Activated CD4-positive, alpha-beta T cell treated with anti-CD3 and anti-CD28 coated beads for 36 hours (primary cell): ENCODE measurements around the gene ONECUT1. TPM values are rescaled to one million over a fixed set of nuclear protein-coding genes. Genes with fewer than 3 reads are reported as not detected.
"Not testable (repeated sequence)": the region's sequence is repeated elsewhere in the genome, so short reads cannot be mapped to it uniquely, and the experiment has no call there.

Experiments used
- ATAC-seq: fragments of 200-7000 bp; cut with Tn5 transposase; one replicate; pipeline ENCODE4 v1.10.0; 2021; ENCODE audit warnings: mild to moderate bottlenecking, moderate library complexity
- CTCF ChIA-PET: fragments of 350-600 bp; sonication (Branson Sonifier 250); formaldehyde crosslinking; loops from one replicate; lab custom pipeline; 2021; ENCODE audit warnings: antibody characterized with exemption; lab: Charles Lee
- POLR2A ChIA-PET: fragments of 350-600 bp; sonication (Branson Sonifier 250); formaldehyde crosslinking; loops from one replicate; lab custom pipeline; 2021; ENCODE audit warnings: antibody characterized with exemption, inconsistent platforms; lab: Charles Lee
- DNase-seq: peaks from one replicate; pipeline ENCODE4 v3.0.0-alpha.2; 2020
- H3K27ac Mint-ChIP-seq: one replicate; pipeline ENCODE4 v1.8.0; 2021; ENCODE audit warnings: mixed read lengths
- H3K27me3 Mint-ChIP-seq: one replicate; pipeline ENCODE4 v1.8.0; 2021; ENCODE audit warnings: mixed read lengths
- H3K36me3 Mint-ChIP-seq: one replicate; pipeline ENCODE4 v1.8.0; 2021; ENCODE audit warnings: low read depth, mixed read lengths
- H3K4me1 Mint-ChIP-seq: one replicate; pipeline ENCODE4 v1.8.0; 2021; ENCODE audit warnings: mixed read lengths
- H3K4me3 Mint-ChIP-seq: one replicate; pipeline ENCODE4 v1.8.0; 2021; ENCODE audit warnings: mild to moderate bottlenecking, moderate library complexity, mixed read lengths
- H3K9me3 Mint-ChIP-seq: one replicate; pipeline ENCODE4 v1.8.0; 2021; ENCODE audit warnings: low read depth, mixed read lengths
- intact Hi-C, 2 experiments: fragments of 100-400 bp; cut with DNase I in 1 of 2; cut with micrococcal nuclease in 1 of 2; formaldehyde crosslinking; loops; one replicate each; pipeline versions ENCODE4 v1.14.2 to v1.15.1; 2022 to 2024; cut with DNase I, micrococcal nuclease
- total RNA-seq, 2 experiments: library from RNA; stranded (reverse); gene quantifications; one replicate each; pipeline ENCODE4 v1.2.3, GENCODE V29; 2021

The ONECUT1 gene
- total RNA-seq = not detected

DNA sequence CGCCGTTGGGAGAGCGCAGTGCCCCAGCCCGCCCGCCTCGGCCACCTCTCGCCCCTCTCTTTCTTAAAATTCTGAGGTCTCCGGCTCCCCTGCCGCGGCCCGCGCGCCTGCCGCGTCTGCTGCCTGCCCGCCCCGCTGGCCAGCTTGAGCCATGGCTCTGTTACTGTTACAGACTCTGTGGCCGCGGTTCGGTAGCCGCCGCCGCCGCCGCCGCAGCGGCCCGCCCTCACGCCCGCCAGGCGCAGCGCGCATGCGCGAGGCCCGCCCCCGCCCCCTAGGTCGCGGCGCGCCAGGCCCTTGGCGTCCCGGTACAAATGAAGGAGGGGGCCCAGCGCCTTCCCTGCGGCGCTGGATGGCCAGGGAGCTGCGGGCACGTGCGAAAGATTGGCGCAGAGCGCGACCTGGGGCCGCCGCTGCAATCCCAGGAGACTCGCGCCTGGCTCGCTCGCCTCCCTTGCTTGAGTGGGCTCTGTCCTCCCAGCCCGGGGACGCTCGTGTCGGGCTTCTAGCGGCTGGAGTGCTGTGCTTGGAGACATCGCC is at the start of gene ONECUT1:
ONECUT1 (minus strand) TSS at position 168 of the 540 bp plus-strand sequence. CDS start 452 bp downstream, outside the sequence.
- peaks cover 15% of the 10 kb centered on the region for H3K4me1 Mint-ChIP-seq
- ChIA-PET CTCF (no interaction called here), POLR2A (no interaction called here)
- H3K27ac Mint-ChIP-seq = no peak within 1 kb of the TSS
- DNase-seq (peak; percentile 74), ATAC-seq (peak; percentile 70)
- no peaks in the 10 kb centered on the region for H3K36me3 Mint-ChIP-seq
- intact Hi-C loops = loop anchor here in 1 of 2 experiments (2.0 kb wide), 1 partner anchor 15 kb away; no protein-coding TSS in a partner anchor
- H3K27me3 Mint-ChIP-seq = peaks cover 75% of the 10 kb centered on the region
- peak within 1 kb of the TSS; percentile 56 for H3K4me3 Mint-ChIP-seq
- no peaks in the 10 kb centered on the region for H3K9me3 Mint-ChIP-seq

DNA sequence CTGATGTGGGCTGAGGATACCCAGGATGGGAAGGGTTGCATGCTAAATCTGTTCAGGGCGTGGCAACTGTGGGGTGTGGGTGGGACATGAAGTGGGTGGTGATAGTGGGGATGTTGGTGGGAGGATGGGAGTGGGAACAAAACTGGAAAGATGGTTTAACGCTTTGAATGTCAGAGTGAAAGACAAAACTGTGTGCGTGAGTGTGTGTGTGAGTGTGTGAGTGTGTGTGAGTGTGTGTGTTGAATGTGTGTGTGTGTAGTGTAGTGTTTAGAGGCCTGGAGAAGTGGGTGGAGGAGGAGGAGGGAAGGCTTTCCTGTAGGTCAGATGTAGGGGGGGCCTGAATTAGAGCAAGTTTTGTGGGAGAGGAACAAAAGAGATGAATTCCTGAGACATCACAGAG is 44.2 kb upstream of the ONECUT1 start:
- Mint-ChIP-seq H3K27me3 (peaks cover 2% of the 10 kb centered on the region), H3K9me3 (no peaks in the 10 kb centered on the region), H3K36me3 (no peaks in the 10 kb centered on the region), H3K4me1 (no peaks in the 10 kb centered on the region), H3K27ac (no peak overlapping the region), H3K4me3 (no peak overlapping the region)
- ATAC-seq (no peak), DNase-seq (no peak)
- ChIA-PET POLR2A (no interaction called here), CTCF (no interaction called here)
- intact Hi-C loops = no loop called here

DNA sequence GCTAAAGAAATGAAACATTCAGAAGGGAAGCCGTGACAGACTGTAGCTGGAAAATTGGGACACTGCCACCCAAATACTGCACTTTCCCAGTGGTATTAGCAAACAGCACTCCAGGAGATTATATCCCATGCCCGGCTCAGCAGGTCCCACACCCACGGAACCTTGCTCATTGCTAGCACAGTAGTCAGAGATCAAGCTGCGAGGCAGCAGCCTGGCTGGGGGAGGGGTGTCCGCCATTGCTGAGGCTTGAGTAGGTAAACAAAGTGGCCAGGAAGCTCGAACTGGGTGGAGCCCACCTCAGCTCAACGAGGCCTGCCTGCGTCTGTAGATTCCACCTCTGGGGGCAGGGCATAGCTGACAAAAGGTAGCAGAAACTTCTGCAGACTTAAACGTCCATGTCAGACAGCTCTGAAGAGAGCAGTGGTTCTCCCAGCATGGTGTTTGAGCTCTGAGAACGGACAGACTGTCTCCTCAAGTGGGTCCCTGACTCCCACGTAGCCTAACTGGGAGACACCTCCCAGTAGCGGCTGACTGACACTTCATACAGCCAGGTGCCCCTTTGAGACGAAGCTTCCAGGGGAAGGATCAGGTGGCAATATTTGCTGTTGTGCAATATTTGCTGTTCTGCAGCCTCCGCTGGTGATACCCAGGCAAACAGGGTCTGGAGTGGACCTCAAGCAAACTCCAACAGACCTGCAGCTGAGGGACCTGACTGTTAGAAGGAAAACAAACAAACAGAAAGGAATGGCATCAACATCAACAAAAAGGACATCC is 34.2 kb upstream of the ONECUT1 start:
- CTCF ChIA-PET = interaction anchor here (0.6 to 0.8 kb wide), 2 partner anchors 11 to 370 kb away, joined by 3 to 5 read pairs; no protein-coding TSS in a partner anchor
- H3K4me3 Mint-ChIP-seq, H3K4me1 Mint-ChIP-seq, ATAC-seq, H3K9me3 Mint-ChIP-seq, intact Hi-C loops, POLR2A ChIA-PET, DNase-seq, H3K27ac Mint-ChIP-seq, H3K36me3 Mint-ChIP-seq: not testable (repeated sequence)
- H3K27me3 Mint-ChIP-seq = peaks cover 31% of the 10 kb centered on the region

DNA sequence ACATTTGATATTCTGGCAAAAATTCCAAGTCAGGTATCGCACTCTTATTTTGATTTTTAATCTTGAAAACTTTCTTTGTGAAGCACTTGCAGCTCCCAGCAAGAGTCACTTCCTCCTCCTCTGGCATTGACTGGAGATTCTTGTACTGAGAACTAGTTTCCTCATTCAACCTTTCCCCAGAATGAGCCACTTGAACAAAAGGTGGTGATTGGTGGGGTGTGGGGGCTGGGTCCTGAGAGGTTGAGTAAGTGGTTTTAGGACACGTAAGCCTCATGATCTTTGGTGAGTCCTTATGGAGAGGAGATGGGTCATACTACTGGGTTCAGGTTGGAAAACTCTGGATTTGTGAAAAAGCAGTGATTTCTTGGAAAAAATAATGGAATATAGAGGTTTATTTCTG is 32.3 kb upstream of the ONECUT1 start:
- H3K27ac Mint-ChIP-seq = no peak overlapping the region
- no peak for DNase-seq
- ChIA-PET POLR2A (no interaction called here), CTCF (no interaction called here)
- H3K36me3 Mint-ChIP-seq = no peaks in the 10 kb centered on the region
- no peak for ATAC-seq
- H3K4me1 Mint-ChIP-seq = no peaks in the 10 kb centered on the region
- H3K9me3 Mint-ChIP-seq = no peaks in the 10 kb centered on the region
- intact Hi-C loops = no loop called here
- H3K4me3 Mint-ChIP-seq = no peak overlapping the region
- peaks cover 47% of the 10 kb centered on the region for H3K27me3 Mint-ChIP-seq

GRCh38 chr15:52819253-52819652 is 29.1 kb upstream of the ONECUT1 start:
- H3K36me3 Mint-ChIP-seq = no peaks in the 10 kb centered on the region
- no peak for ATAC-seq
- no peak overlapping the region for H3K27ac Mint-ChIP-seq
- H3K4me3 Mint-ChIP-seq = no peak overlapping the region
- POLR2A ChIA-PET = no interaction called here
- intact Hi-C loops = no loop called here
- H3K9me3 Mint-ChIP-seq = no peaks in the 10 kb centered on the region
- no peak for DNase-seq
- peaks cover 54% of the 10 kb centered on the region for H3K27me3 Mint-ChIP-seq
- H3K4me1 Mint-ChIP-seq = no peaks in the 10 kb centered on the region
- CTCF ChIA-PET = no interaction called here

DNA sequence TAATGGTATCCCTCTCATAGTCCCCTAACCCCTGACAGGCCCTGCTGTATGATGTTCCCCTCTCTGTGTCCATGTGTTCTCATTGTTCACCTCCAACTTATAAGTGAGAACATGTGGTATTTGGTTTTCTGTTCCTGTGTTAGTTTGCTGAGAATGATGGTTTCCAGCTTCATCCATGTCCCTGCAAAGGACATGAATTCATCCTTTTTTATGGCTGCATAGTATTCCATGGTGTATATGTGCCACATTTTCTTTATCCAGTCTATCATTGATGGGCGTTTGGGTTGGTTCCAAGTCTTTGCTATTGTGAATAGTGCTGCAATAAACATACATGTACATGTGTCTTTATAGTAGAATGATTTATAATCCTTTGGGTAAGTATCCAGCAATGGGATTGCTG is 25.8 kb upstream of the ONECUT1 start:
- H3K4me3 Mint-ChIP-seq, DNase-seq, intact Hi-C loops, CTCF ChIA-PET, ATAC-seq, H3K36me3 Mint-ChIP-seq, POLR2A ChIA-PET, H3K4me1 Mint-ChIP-seq, H3K9me3 Mint-ChIP-seq, H3K27ac Mint-ChIP-seq: not testable (repeated sequence)
- peaks cover 46% of the 10 kb centered on the region for H3K27me3 Mint-ChIP-seq

DNA sequence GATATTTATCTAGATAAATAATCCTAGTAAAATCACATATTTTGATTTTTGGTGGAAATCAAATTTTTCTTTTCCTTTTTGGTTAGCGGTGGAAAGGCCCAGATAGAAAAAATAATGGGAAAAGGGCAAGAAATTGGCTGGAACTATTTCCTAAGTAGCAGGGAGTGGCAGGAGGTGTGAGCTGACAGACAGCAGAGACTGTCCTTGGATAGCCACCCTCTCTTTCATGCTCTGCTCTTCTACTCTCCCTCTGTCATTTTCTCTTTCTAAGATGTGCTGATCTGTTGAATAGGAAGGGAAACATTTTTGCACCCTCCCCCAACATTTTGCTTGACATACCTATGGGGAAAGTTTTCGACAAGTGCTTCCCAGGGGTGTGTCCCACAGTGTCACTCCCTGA is 18.9 kb upstream of the ONECUT1 start:
- peaks cover 7% of the 10 kb centered on the region for H3K4me1 Mint-ChIP-seq
- no peak for ATAC-seq
- ChIA-PET POLR2A (no interaction called here), CTCF (no interaction called here)
- peaks cover 41% of the 10 kb centered on the region for H3K27me3 Mint-ChIP-seq
- intact Hi-C loops = no loop called here
- no peak for DNase-seq
- no peak overlapping the region for H3K4me3 Mint-ChIP-seq
- H3K36me3 Mint-ChIP-seq = no peaks in the 10 kb centered on the region
- H3K27ac Mint-ChIP-seq = no peak overlapping the region
- no peaks in the 10 kb centered on the region for H3K9me3 Mint-ChIP-seq

DNA sequence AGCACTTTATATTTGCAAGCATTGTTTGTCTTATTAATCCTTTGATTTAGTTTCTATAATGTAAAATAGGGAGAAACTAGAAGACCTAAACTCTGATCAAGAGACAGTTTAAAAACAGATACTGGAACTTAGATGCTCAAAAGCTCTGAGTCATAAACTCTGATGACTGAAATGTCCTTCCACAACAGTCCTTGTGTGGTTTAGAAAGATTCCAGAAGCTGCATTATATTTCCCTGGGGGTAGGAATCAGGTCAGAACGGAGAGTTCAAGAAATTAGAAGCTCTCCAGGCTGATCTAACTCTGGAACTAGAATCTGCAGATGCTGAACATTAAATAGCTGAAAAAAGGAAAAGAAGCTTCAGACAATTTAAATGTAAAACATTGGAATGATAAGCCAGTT is 18.3 kb upstream of the ONECUT1 start:
- ChIA-PET CTCF (interaction anchor here (0.6 to 1.3 kb wide), 2 partner anchors 9 to 16 kb away, joined by 3 read pairs; no protein-coding TSS in a partner anchor), POLR2A (no interaction called here)
- Mint-ChIP-seq H3K4me1 (peaks cover 10% of the 10 kb centered on the region), H3K9me3 (no peaks in the 10 kb centered on the region), H3K4me3 (no peak overlapping the region), H3K27me3 (peaks cover 44% of the 10 kb centered on the region), H3K36me3 (no peaks in the 10 kb centered on the region), H3K27ac (no peak overlapping the region)
- intact Hi-C loops = no loop called here
- no peak for ATAC-seq
- DNase-seq = no peak

DNA sequence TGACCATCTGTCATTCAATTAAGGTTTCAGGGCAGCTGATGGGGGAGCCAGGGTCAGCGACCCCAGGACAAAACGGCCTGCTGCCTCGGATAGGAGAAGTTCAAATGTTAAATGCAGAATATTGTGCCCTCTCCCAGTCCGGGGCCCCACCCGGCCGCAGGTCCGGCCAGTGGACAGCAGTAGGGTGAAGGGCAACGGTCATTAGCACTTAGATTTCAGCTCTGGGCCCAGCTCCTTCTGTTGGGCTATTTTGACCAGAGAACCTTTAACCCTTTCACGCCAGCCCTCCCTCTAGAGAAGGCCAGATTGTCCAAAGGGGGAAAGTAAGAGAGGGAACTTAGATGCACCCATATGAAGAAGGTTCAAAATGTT is 16.1 kb upstream of the ONECUT1 start:
- H3K4me3 Mint-ChIP-seq = no peak overlapping the region
- ATAC-seq = no peak
- POLR2A ChIA-PET = no interaction called here

GRCh38 chr15:52805351-52806283 is 15.5 kb upstream of the ONECUT1 start:
- ChIA-PET CTCF (interaction anchor here (0.8 to 3.2 kb wide), 7 partner anchors 9 to 307 kb away, joined by 3 to 20 read pairs (median 4); no protein-coding TSS in a partner anchor), POLR2A (no interaction called here)
- H3K9me3 Mint-ChIP-seq = no peaks in the 10 kb centered on the region
- intact Hi-C loops = loop anchor here in 1 of 2 experiments (2.0 kb wide), 1 partner anchor 15 kb away; the partner anchor contains the start of gene ONECUT1
- DNase-seq (peak; percentile 49), ATAC-seq (peak; percentile 39)
- no peak overlapping the region for H3K27ac Mint-ChIP-seq
- no peaks in the 10 kb centered on the region for H3K36me3 Mint-ChIP-seq
- peaks cover 19% of the 10 kb centered on the region for H3K4me1 Mint-ChIP-seq
- peaks cover 65% of the 10 kb centered on the region for H3K27me3 Mint-ChIP-seq
- H3K4me3 Mint-ChIP-seq = no peak overlapping the region

More for the DNA sequence above, 16.1 kb upstream of the ONECUT1 start:
- no peak for DNase-seq
- intact Hi-C loops = no loop called here
- peaks cover 14% of the 10 kb centered on the region for H3K4me1 Mint-ChIP-seq
- CTCF ChIA-PET = interaction anchor here (0.8 to 3.2 kb wide), 2 partner anchors 24 to 307 kb away, joined by 3 to 20 read pairs; no protein-coding TSS in a partner anchor
- H3K27me3 Mint-ChIP-seq = peaks cover 59% of the 10 kb centered on the region
- no peaks in the 10 kb centered on the region for H3K9me3 Mint-ChIP-seq
- no peaks in the 10 kb centered on the region for H3K36me3 Mint-ChIP-seq
- no peak overlapping the region for H3K27ac Mint-ChIP-seq

- Mint-ChIP-seq H3K36me3 (no peaks in the 10 kb centered on the region), H3K27ac (no peak overlapping the region), H3K4me3 (peak overlapping the region; percentile 50), H3K27me3 (peaks cover 71% of the 10 kb centered on the region), H3K4me1 (peaks cover 24% of the 10 kb centered on the region), H3K9me3 (no peaks in the 10 kb centered on the region)
- CTCF ChIA-PET = interaction anchor here (0.6 to 3.2 kb wide), 7 partner anchors 8 to 1064 kb away, joined by 3 to 20 read pairs (median 4); no protein-coding TSS in a partner anchor
- POLR2A ChIA-PET = no interaction called here
- ATAC-seq (no peak), DNase-seq (no peak)
- intact Hi-C loops = loop anchor here in 1 of 2 experiments (2.0 kb wide), 1 partner anchor 14 kb away; the partner anchor contains the start of gene ONECUT1
Measured at GRCh38 chr15:52804526-52805081, 14.5 kb upstream of the ONECUT1 start.
